SK-N-SH (cell line): ENCODE measurements around the gene C1orf226. TPM values are rescaled to one million over a fixed set of nuclear protein-coding genes. Genes with fewer than 3 reads are reported as not detected.
A peak's percentile ranks its signal among the peaks of the same experiment; 100 is the strongest.

Source experiments
- CTCF ChIA-PET: fragments of 300-600, 350-600 bp; formaldehyde crosslinking; extraction: SDS; loops from one replicate; lab custom pipeline; 2021; lab: Yijun Ruan, JAX
- POLR2A ChIA-PET: fragments of 350-600 bp; sonication (Branson Sonifier 250); formaldehyde crosslinking; extraction: SDS; loops from one replicate; lab custom pipeline; 2020; ENCODE audit warnings: antibody characterized with exemption, inconsistent platforms; lab: Yijun Ruan, JAX
- DNase-seq: peaks from one replicate; pipeline ENCODE4 v3.0.0; 2012
- H2AFZ ChIP-seq: fragments of 200-600 bp; sonication (generic); 2 replicates; pipeline ENCODE4 v1.8.1; 2016; ENCODE audit warnings: antibody characterized with exemption, mild to moderate bottlenecking, low read depth
- H3F3A ChIP-seq: fragments of 200-600 bp; sonication (generic); replicated peaks from 2 replicates; pipeline ENCODE3; 2016; ENCODE audit warnings: antibody characterized with exemption, mild to moderate bottlenecking; ENCODE audit not compliant: insufficient read depth
- H3K27ac ChIP-seq, 2 experiments: fragments of 200-500 bp in 1 of 2; fragments of 200-600 bp in 1 of 2; sonication (Bioruptor generic) in 1 of 2; sonication (generic), shearing (Covaris generic) in 1 of 2; 2 replicates each; pipeline versions ENCODE4 v1.5.1 to v1.6.1; 2014 to 2016; ENCODE audit warnings: low read depth in 2 of 2, inconsistent platforms in 1 of 2, low read length in 1 of 2, mild to moderate bottlenecking in 1 of 2, mixed read lengths in 1 of 2
- H3K27me3 ChIP-seq: fragments of 200-600 bp; sonication (generic), shearing (Covaris generic); 2 replicates; pipeline ENCODE4 v1.6.1; 2016; ENCODE audit warnings: mixed run types; ENCODE audit not compliant: insufficient read depth
- H3K36me3 ChIP-seq, 2 experiments: fragments of 200-500 bp in 1 of 2; fragments of 200-600 bp in 1 of 2; sonication (Bioruptor generic) in 1 of 2; sonication (generic) in 1 of 2; replicated peaks in 1 of 2; 2 replicates each; pipeline versions ENCODE3 to v1.5.1; 2014 to 2016; ENCODE audit warnings: low read length in 1 of 2, mild to moderate bottlenecking in 1 of 2; ENCODE audit not compliant: insufficient read depth in 2 of 2, control insufficient read depth in 1 of 2
- H3K4me1 ChIP-seq, 2 experiments: fragments of 200-500 bp in 1 of 2; fragments of 200-600 bp in 1 of 2; sonication (Bioruptor generic) in 1 of 2; sonication (generic), shearing (Covaris generic) in 1 of 2; 2 replicates each; pipeline versions ENCODE4 v1.5.1 to v1.6.1; 2014 to 2016; ENCODE audit warnings: low read depth in 1 of 2, low read length in 1 of 2, mixed run types in 1 of 2; ENCODE audit not compliant: insufficient read depth in 2 of 2, control insufficient read depth in 1 of 2
- H3K4me2 ChIP-seq: fragments of 200-600 bp; sonication (generic), shearing (Covaris generic); 2 replicates; pipeline ENCODE4 v1.6.1; 2017; ENCODE audit warnings: mixed run types
- H3K4me3 ChIP-seq, 2 experiments: fragments of 200-500 bp in 1 of 2; fragments of 200-600 bp in 1 of 2; sonication (Bioruptor generic) in 1 of 2; sonication (generic), shearing (Covaris generic) in 1 of 2; 2 replicates each; pipeline versions ENCODE4 v1.5.1 to v1.8.1; 2014 to 2016; ENCODE audit warnings: low read depth in 2 of 2, inconsistent platforms in 1 of 2, low read length in 1 of 2, mild to moderate bottlenecking in 1 of 2, mixed read lengths in 1 of 2, moderate library complexity in 1 of 2
- H3K79me2 ChIP-seq: fragments of 200-600 bp; sonication (generic); 2 replicates; pipeline ENCODE4 v1.8.1; 2017; ENCODE audit warnings: mild to moderate bottlenecking; ENCODE audit not compliant: insufficient read depth
- H3K9ac ChIP-seq: fragments of 200-600 bp; sonication (generic); 2 replicates; pipeline ENCODE4 v1.6.1; 2017; ENCODE audit warnings: mixed run types
- H3K9me2 ChIP-seq: fragments of 200-600 bp; sonication (generic); 2 replicates; pipeline ENCODE4 v1.6.1; 2017; ENCODE audit warnings: mixed run types
- H3K9me3 ChIP-seq: fragments of 200-600 bp; sonication (generic); 2 replicates; pipeline ENCODE4 v1.6.1; 2017; ENCODE audit warnings: mixed run types, mild to moderate bottlenecking, moderate library complexity
- H4K20me1 ChIP-seq: fragments of 200-600 bp; sonication (generic); 2 replicates; pipeline ENCODE4 v1.6.1; 2017; ENCODE audit warnings: mild to moderate bottlenecking, mixed run types; ENCODE audit not compliant: insufficient read depth
- EZH2phosphoT487 ChIP-seq: fragments of 200-600 bp; sonication (generic); IDR thresholded peaks from 2 replicates; pipeline ENCODE4 v1.6.1; 2017; ENCODE audit warnings: low read depth, mixed run types, mild to moderate bottlenecking, antibody characterized with exemption, moderate library complexity, borderline replicate concordance
- FOSL2 ChIP-seq: IDR thresholded peaks from 2 replicates; pipeline ENCODE4 v1.4.0; 2012; ENCODE audit warnings: low read depth, mild to moderate bottlenecking, moderate library complexity, borderline replicate concordance
- FOXJ3 ChIP-seq: sonication (generic); formaldehyde crosslinking; IDR thresholded peaks from 2 replicates; pipeline ENCODE4 v1.5.1; 2020; ENCODE audit warnings: mild to moderate bottlenecking, missing genetic modification reagents
- FOXM1 ChIP-seq: IDR thresholded peaks from 2 replicates; pipeline ENCODE4 v1.4.0; 2012; ENCODE audit warnings: low read depth, mild to moderate bottlenecking
- GABPA ChIP-seq: IDR thresholded peaks from 2 replicates; pipeline ENCODE4 v1.4.0; 2012; ENCODE audit warnings: low read depth, mild to moderate bottlenecking
- JUND ChIP-seq: IDR thresholded peaks from 2 replicates; pipeline ENCODE4 v1.4.0; 2012
- MEF2A ChIP-seq: IDR thresholded peaks from 2 replicates; pipeline ENCODE4 v1.4.0; 2012; ENCODE audit warnings: low read depth, borderline replicate concordance
- NRF1 ChIP-seq: IDR thresholded peaks from 2 replicates; pipeline ENCODE4 v1.6.1; 2012; ENCODE audit warnings: low read depth, mild to moderate bottlenecking, low read length
- POLR2AphosphoS5 ChIP-seq: IDR thresholded peaks from 2 replicates; pipeline ENCODE4 v1.6.1; 2012; ENCODE audit warnings: low read depth, low read length
- RAD21 ChIP-seq: IDR thresholded peaks from 2 replicates; pipeline ENCODE4 v1.6.1; 2012; ENCODE audit warnings: mild to moderate bottlenecking, low read length
- SIN3A ChIP-seq: IDR thresholded peaks from 2 replicates; pipeline ENCODE4 v1.6.1; 2012; ENCODE audit warnings: low read depth, mild to moderate bottlenecking, low read length, moderate library complexity, borderline replicate concordance
- TAF1 ChIP-seq: IDR thresholded peaks from 2 replicates; pipeline ENCODE4 v1.6.1; 2012; ENCODE audit warnings: low read depth, mild to moderate bottlenecking, low read length, moderate library complexity, borderline replicate concordance
- TEAD4 ChIP-seq: IDR thresholded peaks from 2 replicates; pipeline ENCODE4 v1.4.0; 2012; ENCODE audit warnings: mild to moderate bottlenecking, borderline replicate concordance; ENCODE audit not compliant: insufficient read depth
- USF1 ChIP-seq: IDR thresholded peaks from 2 replicates; pipeline ENCODE4 v1.4.0; 2012; ENCODE audit warnings: low read depth, borderline replicate concordance
- WGBS: methylation state at CpG from one replicate; pipeline ENCODE4 v1.1.6; 2017; ENCODE audit warnings: low lambda C conversion rate; 5-methylcytosine and 5-hydroxymethylcytosine counted together
- polyA plus RNA-seq, 3 experiments: library from polyadenylated mRNA; depleted of rRNA; stranded (reverse); fragments of >200 nt; gene quantifications; 2 replicates each; pipeline ENCODE4 v1.2.3, GENCODE V29; 2012

C1orf226 gene
- polyA plus RNA-seq, 1 of the 3 experiments (the other 2 are of a cell fraction): 0.03 TPM

- Histone ChIP-seq H3K4me1 (no peaks in the 10 kb centered on the region; a peak in 1 of 4 replicates), H3K9ac (no peak overlapping the region), H3K9me2 (no peaks in the 10 kb centered on the region), H3K27ac (no peak overlapping the region), H3K4me3 (no peak overlapping the region), H3F3A (no peaks in the 10 kb centered on the region), H4K20me1 (no peaks in the 10 kb centered on the region), H3K9me3 (no peaks in the 10 kb centered on the region), H3K36me3 (no peaks in the 10 kb centered on the region)
- 58% methylated on average over 6 of the region's 6 CpGs for WGBS
- POLR2A ChIA-PET: no interaction called here
- CTCF ChIA-PET: interaction anchor here (0.5 to 2.6 kb wide), 4 partner anchors 8 to 328 kb away, joined by 3 to 12 read pairs (median 8); no protein-coding TSS in a partner anchor
- TF ChIP-seq FOXM1 (no peak), FOSL2 (no peak)
- TF ChIP-seq, all 33 proteins: peak for 0
- Histone ChIP-seq H2AFZ (no peak overlapping the region), H3K79me2 (no peaks in the 10 kb centered on the region), H3K27me3 (peaks cover 5% of the 10 kb centered on the region; the same call in 1 of the 2 replicates), H3K4me2 (no peak overlapping the region)
- peak; percentile 6 for DNase-seq
Observed at GRCh38 chr1:162384116-162384515, 2.6 kb downstream of the C1orf226 start.

GRCh38 chr1:162384601-162385279 lies 3.2 kb downstream of the C1orf226 start:
- Histone ChIP-seq H3K27me3 (peaks cover 5% of the 10 kb centered on the region; the same call in 1 of the 2 replicates), H3K36me3 (no peaks in the 10 kb centered on the region), H3K4me3 (no peak overlapping the region), H3K4me2 (no peak overlapping the region), H2AFZ (no peak overlapping the region), H3F3A (no peaks in the 10 kb centered on the region), H3K4me1 (peaks cover 0 to 5% of the 10 kb centered on the region in 2 experiments; a peak in 1 of 4 replicates), H3K79me2 (no peaks in the 10 kb centered on the region), H4K20me1 (no peaks in the 10 kb centered on the region), H3K9me3 (no peaks in the 10 kb centered on the region), H3K27ac (no peak overlapping the region), H3K9ac (no peak overlapping the region), H3K9me2 (no peaks in the 10 kb centered on the region)
- peak; percentile 6 for DNase-seq
- ChIA-PET POLR2A (no interaction called here), CTCF (interaction anchor here (2.3 to 2.6 kb wide), 2 partner anchors 27 to 329 kb away, joined by 12 read pairs; no protein-coding TSS in a partner anchor)
- TF ChIP-seq FOXJ3: no peak
- TF ChIP-seq SIN3A: no peak
- TF ChIP-seq TAF1: no peak
- no peak for TF ChIP-seq GABPA
- TF ChIP-seq NRF1: no peak
- TF ChIP-seq FOSL2: no peak
- TF ChIP-seq FOXM1: no peak
- 66% methylated on average over 7 of the region's 10 CpGs for whole genome bisulfite sequencing

GRCh38 chr1:162385280-162385623 lies 3.7 kb downstream of the C1orf226 start:
- H3K9me3 ChIP-seq: no peaks in the 10 kb centered on the region
- no peak overlapping the region for H3K9ac ChIP-seq
- H3K4me2 ChIP-seq: no peak overlapping the region
- no peak overlapping the region for H3K27ac ChIP-seq
- H3K4me1 ChIP-seq: peaks cover 0 to 8% of the 10 kb centered on the region in 2 experiments; a peak in 1 of 4 replicates
- no peaks in the 10 kb centered on the region for H3F3A ChIP-seq
- DNase-seq: peak; percentile 1
- H2AFZ ChIP-seq: no peak overlapping the region
- ChIA-PET CTCF (interaction anchor here (2.6 kb wide), 1 partner anchor 28 kb away, joined by 12 read pairs; no protein-coding TSS in a partner anchor), POLR2A (no interaction called here)
- H4K20me1 ChIP-seq: no peaks in the 10 kb centered on the region
- no peaks in the 10 kb centered on the region for H3K36me3 ChIP-seq
- WGBS: 44% methylated on average over 3 of the region's 3 CpGs
- no peak for TF ChIP-seq GABPA
- TF ChIP-seq EZH2phosphoT487: no peak
- TF ChIP-seq TEAD4: no peak
- TF ChIP-seq USF1: no peak
- no peak for TF ChIP-seq RAD21
- no peak for TF ChIP-seq POLR2AphosphoS5
- no peak for TF ChIP-seq MEF2A
- no peak for TF ChIP-seq JUND
- no peaks in the 10 kb centered on the region for H3K79me2 ChIP-seq
- H3K4me3 ChIP-seq: no peak overlapping the region
- H3K9me2 ChIP-seq: no peaks in the 10 kb centered on the region
- H3K27me3 ChIP-seq: peaks cover 5% of the 10 kb centered on the region; the same call in 1 of the 2 replicates
